Measurements from ENCODE around the gene KANSL3. TPM values are rescaled to one million over a fixed set of nuclear protein-coding genes. Genes with fewer than 3 reads are reported as not detected.

KANSL3 gene
- total and polyA plus RNA-seq, 2 experiments from 2014 or later, result 8.9 to 31.4 TPM

DNA sequence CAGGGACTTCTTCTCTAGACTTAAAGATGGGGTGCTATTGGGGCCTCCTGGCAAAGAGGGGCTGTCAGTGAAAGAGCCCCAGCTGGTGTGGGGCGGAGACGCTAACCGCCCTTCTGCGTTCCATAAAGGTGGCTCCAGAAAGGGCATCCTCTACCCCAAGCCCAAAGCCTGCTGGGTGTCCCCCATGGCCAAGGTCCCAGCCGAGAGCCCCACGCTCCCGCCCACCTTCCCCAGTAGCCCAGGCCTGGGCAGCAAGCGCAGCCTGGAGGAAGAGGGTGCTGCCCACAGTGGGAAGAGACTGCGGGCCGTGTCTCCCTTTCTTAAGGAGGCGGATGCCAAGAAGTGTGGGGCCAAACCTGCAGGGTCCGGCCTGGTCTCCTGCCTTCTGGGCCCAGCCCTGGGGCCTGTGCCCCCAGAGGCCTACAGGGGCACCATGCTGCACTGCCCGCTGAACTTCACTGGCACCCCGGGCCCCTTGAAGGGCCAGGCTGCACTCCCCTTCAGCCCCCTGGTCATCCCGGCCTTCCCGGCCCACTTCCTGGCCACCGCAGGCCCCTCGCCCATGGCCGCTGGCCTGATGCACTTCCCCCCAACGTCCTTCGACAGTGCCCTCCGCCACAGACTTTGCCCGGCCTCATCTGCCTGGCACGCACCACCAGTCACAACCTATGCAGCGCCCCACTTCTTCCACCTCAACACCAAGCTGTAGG lies 86.4 kb downstream of the KANSL3 start (continued):
- TF ChIP-seq ZNF462 (CRISPR knock-in tag; IDR thresholded peaks at IDR 0.05), result no peak
- TF ChIP-seq NANOG (IDR thresholded peaks at IDR 0.05; ENCODE audit: borderline replicate concordance), result no peak
- TF ChIP-seq JUNB (IDR thresholded peaks at IDR 0.05; ENCODE audit: unreplicated experiment), result no peak
- no peak for TF ChIP-seq POLR2AphosphoS5 (IDR thresholded peaks at IDR 0.05; ENCODE audit: low read depth)
- TF ChIP-seq, protein P1, sequence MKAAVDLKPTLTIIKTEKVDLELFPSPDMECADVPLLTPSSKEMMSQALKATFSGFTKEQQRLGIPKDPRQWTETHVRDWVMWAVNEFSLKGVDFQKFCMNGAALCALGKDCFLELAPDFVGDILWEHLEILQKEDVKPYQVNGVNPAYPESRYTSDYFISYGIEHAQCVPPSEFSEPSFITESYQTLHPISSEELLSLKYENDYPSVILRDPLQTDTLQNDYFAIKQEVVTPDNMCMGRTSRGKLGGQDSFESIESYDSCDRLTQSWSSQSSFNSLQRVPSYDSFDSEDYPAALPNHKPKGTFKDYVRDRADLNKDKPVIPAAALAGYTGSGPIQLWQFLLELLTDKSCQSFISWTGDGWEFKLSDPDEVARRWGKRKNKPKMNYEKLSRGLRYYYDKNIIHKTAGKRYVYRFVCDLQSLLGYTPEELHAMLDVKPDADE (IDR thresholded peaks at IDR 0.05), result no peak
- no peak for TF ChIP-seq EZH2phosphoT487 (IDR thresholded peaks at IDR 0.05; ENCODE audit: unreplicated experiment)
- TF ChIP-seq ZNF331 (CRISPR knock-in tag; IDR thresholded peaks at IDR 0.05; ENCODE audit: low read depth), result no peak
